HCT116 (cell line): ENCODE data around the gene GMIP. TPM values are rescaled to one million over a fixed set of nuclear protein-coding genes. Genes with fewer than 3 reads are reported as not detected.

Source experiments
- ATAC-seq: fragments of 200-7000 bp; cut with Tn5 transposase; 2 replicates; pipeline ENCODE4 v1.9.1; 2020; ENCODE audit warnings: mild to moderate bottlenecking, moderate library complexity
- BruUV-seq: library from RNA; stranded (reverse); fragments of 400-500 nt; replicated peaks from 2 replicates; lab custom pipeline; 2021; lab: Mats Ljungman, UMichigan
- CTCF ChIA-PET: fragments of 300-600 bp; sonication (Branson Sonifier 250); formaldehyde crosslinking; loops from one replicate; lab custom pipeline; 2021; ENCODE audit warnings: antibody characterized with exemption; lab: Charles Lee
- POLR2A ChIA-PET: fragments of 300-600, 350-600 bp; sonication (Branson Sonifier 250); formaldehyde crosslinking; loops from one replicate; lab custom pipeline; 2021; ENCODE audit warnings: antibody characterized with exemption; lab: Charles Lee
- RAD21 ChIA-PET, 2 experiments: fragments of 300-600 bp; sonication (Branson Sonifier 250); formaldehyde crosslinking; loops; one replicate each; lab custom pipeline; 2023; ENCODE audit warnings: low total read pairs in 2 of 2; ENCODE audit not compliant: uncharacterized antibody in 2 of 2, unreplicated experiment in 2 of 2, low non-redundant PET in 1 of 2; lab: Charles Lee
- DNase-seq: peaks from one replicate; pipeline ENCODE4 v3.0.0-alpha.2; 2010; ENCODE audit warnings: low read depth, low spot score
- H2AFZ ChIP-seq: fragments of 200-600 bp; shearing (Covaris generic), sonication (generic); 2 replicates; pipeline ENCODE4 v1.6.1; 2017; ENCODE audit warnings: low read depth, mixed run types, mixed read lengths, antibody characterized with exemption, low read length; ENCODE audit not compliant: poor library complexity, severe bottlenecking
- H3K27ac ChIP-seq: 2 replicates; pipeline ENCODE4 v1.5.1; 2012; ENCODE audit warnings: low read depth, low read length
- H3K27me3 ChIP-seq: fragments of 200-600 bp; sonication (generic); 2 replicates; pipeline ENCODE4 v1.6.1; 2016; ENCODE audit warnings: mixed run types, low read length, mixed read lengths; ENCODE audit not compliant: insufficient read depth
- H3K36me3 ChIP-seq, 2 experiments: fragments of 200-500 bp in 1 of 2; fragments of 200-600 bp in 1 of 2; sonication (Bioruptor generic) in 1 of 2; sonication (generic) in 1 of 2; 2 replicates each; pipeline versions ENCODE4 v1.5.1 to v1.6.1; 2014 to 2016; ENCODE audit warnings: low read length in 2 of 2, inconsistent platforms in 1 of 2, mixed read lengths in 1 of 2, mixed run types in 1 of 2; ENCODE audit not compliant: insufficient read depth in 2 of 2, control insufficient read depth in 1 of 2
- H3K4me1 ChIP-seq, 2 experiments: fragments of 200-600 bp in 1 of 2; sonication (generic) in 1 of 2; 2 replicates each; pipeline versions ENCODE4 v1.5.1 to v1.6.1; 2012 to 2017; ENCODE audit warnings: low read length in 2 of 2, inconsistent platforms in 1 of 2, mild to moderate bottlenecking in 1 of 2, mixed read lengths in 1 of 2, mixed run types in 1 of 2, moderate library complexity in 1 of 2; ENCODE audit not compliant: insufficient read depth in 2 of 2, control insufficient read depth in 1 of 2
- H3K4me2 ChIP-seq: fragments of 200-600 bp; sonication (generic); 2 replicates; pipeline ENCODE4 v1.6.1; 2017; ENCODE audit warnings: mixed run types, low read length, mixed read lengths
- H3K4me3 ChIP-seq, 2 experiments: fragments of 200-600 bp in 1 of 2; sonication (generic) in 1 of 2; replicated peaks in 1 of 2; 2 replicates each; pipeline ENCODE4 v1.5.1; 2011 to 2016; ENCODE audit warnings: low read length in 2 of 2, control low read depth in 1 of 2, low read depth in 1 of 2, mild to moderate bottlenecking in 1 of 2, mixed read lengths in 1 of 2, mixed run types in 1 of 2
- H3K79me2 ChIP-seq: fragments of 200-600 bp; sonication (generic); 2 replicates; pipeline ENCODE4 v1.6.1; 2017; ENCODE audit warnings: mild to moderate bottlenecking, mixed run types, low read length, moderate library complexity, mixed read lengths; ENCODE audit not compliant: insufficient read depth
- H3K9ac ChIP-seq: fragments of 200-600 bp; sonication (generic); 2 replicates; pipeline ENCODE4 v1.6.1; 2016; ENCODE audit warnings: low read length, mixed read lengths
- H3K9me2 ChIP-seq: fragments of 200-600 bp; sonication (generic), shearing (Covaris generic); 2 replicates; pipeline ENCODE4 v1.6.1; 2017; ENCODE audit warnings: mixed run types, mild to moderate bottlenecking, moderate library complexity; ENCODE audit not compliant: insufficient read depth
- H3K9me3 ChIP-seq, 2 experiments: fragments of 200-500 bp in 1 of 2; fragments of 200-600 bp in 1 of 2; sonication (Bioruptor generic) in 1 of 2; sonication (generic) in 1 of 2; 2 replicates each; pipeline ENCODE4 v1.6.1; 2014 to 2017; ENCODE audit warnings: low read length in 2 of 2, mixed read lengths in 2 of 2, inconsistent platforms in 1 of 2, low read depth in 1 of 2, mild to moderate bottlenecking in 1 of 2, mixed run types in 1 of 2, moderate library complexity in 1 of 2; ENCODE audit not compliant: control insufficient read depth in 1 of 2, insufficient read depth in 1 of 2
- H4K20me1 ChIP-seq: fragments of 200-600 bp; sonication (generic), shearing (Covaris generic); 2 replicates; pipeline ENCODE4 v1.6.1; 2017; ENCODE audit warnings: mixed run types, mild to moderate bottlenecking, moderate library complexity; ENCODE audit not compliant: insufficient read depth
- CEBPB ChIP-seq: IDR thresholded peaks from 2 replicates; pipeline ENCODE4 v1.6.1; 2012; ENCODE audit warnings: low read depth
- CTCF ChIP-seq, 3 experiments: fragments of 200-600 bp in 1 of 3; sonication (generic) in 1 of 3; IDR thresholded peaks in 2 of 3; conservative IDR thresholded peaks in 1 of 3; 2 replicates each; pipeline ENCODE4 v1.5.1; 2012 to 2017; ENCODE audit warnings: low read depth in 2 of 3, low read length in 2 of 3, antibody characterized with exemption in 1 of 3, borderline replicate concordance in 1 of 3, control low read depth in 1 of 3, mild to moderate bottlenecking in 1 of 3, mixed read lengths in 1 of 3, mixed run types in 1 of 3, moderate library complexity in 1 of 3; ENCODE audit not compliant: insufficient read depth in 1 of 3
- EGR1 ChIP-seq: IDR thresholded peaks from 2 replicates; pipeline ENCODE4 v1.6.1; 2012; ENCODE audit warnings: low read depth
- ELF1 ChIP-seq: IDR thresholded peaks from 2 replicates; pipeline ENCODE4 v1.6.1; 2012; ENCODE audit warnings: low read depth, borderline replicate concordance
- EZH2 ChIP-seq: fragments of 200-600 bp; sonication (generic); IDR thresholded peaks from 2 replicates; pipeline ENCODE4 v1.6.1; 2017; ENCODE audit warnings: antibody characterized with exemption, mixed run types
- EZH2phosphoT487 ChIP-seq: fragments of 200-600 bp; IDR thresholded peaks from 2 replicates; pipeline ENCODE4 v1.6.1; 2018; ENCODE audit warnings: antibody characterized with exemption, borderline replicate concordance
- FOSL1 ChIP-seq: IDR thresholded peaks from 2 replicates; pipeline ENCODE4 v1.6.1; 2012; ENCODE audit warnings: low read depth
- MAX ChIP-seq: IDR thresholded peaks from 2 replicates; pipeline ENCODE4 v1.6.1; 2012
- RAD21 ChIP-seq: IDR thresholded peaks from 2 replicates; pipeline ENCODE4 v1.6.1; 2012; ENCODE audit warnings: low read depth, mild to moderate bottlenecking
- REST ChIP-seq: IDR thresholded peaks from 2 replicates; pipeline ENCODE4 v1.6.1; 2012; ENCODE audit warnings: low read depth
- SP1 ChIP-seq: IDR thresholded peaks from 2 replicates; pipeline ENCODE4 v1.6.1; 2012; ENCODE audit warnings: low read depth
- SRF ChIP-seq: IDR thresholded peaks from 2 replicates; pipeline ENCODE4 v1.6.1; 2012; ENCODE audit warnings: low read depth
- TCF7L2 ChIP-seq: IDR thresholded peaks from 2 replicates; pipeline ENCODE4 v1.7.0; 2011; ENCODE audit warnings: borderline replicate concordance, inconsistent platforms; ENCODE audit not compliant: insufficient read depth, insufficient read length; ENCODE audit errors: extremely low read depth
- ZBTB33 ChIP-seq: IDR thresholded peaks from 2 replicates; pipeline ENCODE4 v1.6.1; 2011; ENCODE audit warnings: mild to moderate bottlenecking, low read length, moderate library complexity; ENCODE audit not compliant: insufficient replicate concordance; ENCODE audit errors: extremely low read depth
- ZFX ChIP-seq: fragments of 450-650 bp; IDR thresholded peaks from 2 replicates; pipeline ENCODE4 v1.6.1; 2017
- ZNF274 ChIP-seq: fragments of 200-500 bp; sonication (Bioruptor generic); IDR thresholded peaks from 2 replicates; pipeline ENCODE4 v1.6.1; 2014; ENCODE audit warnings: mild to moderate bottlenecking, low read depth, low read length, inconsistent platforms
- intact Hi-C: fragments of 100-400 bp; cut with micrococcal nuclease; formaldehyde crosslinking; loops from 2 replicates; pipeline ENCODE4 v1.10.0; 2022
- total RNA-seq: library from RNA; stranded (reverse); gene quantifications from one replicate; pipeline ENCODE4 v1.2.1, GENCODE V29; 2021; ENCODE audit not compliant: unreplicated experiment

The GMIP gene
- total RNA-seq, 1 experiment from 2014 or later: 16.3 TPM

GRCh38 chr19:19582471-19582870, 61.0 kb downstream of the GMIP start:
- H3K36me3 ChIP-seq: no peaks in the 10 kb centered on the region
- ATAC-seq (no peak), DNase-seq (no peak)
- H4K20me1 ChIP-seq: no peaks in the 10 kb centered on the region
- no peak for TF ChIP-seq EZH2phosphoT487
- no peak for TF ChIP-seq SP1
- no peak for TF ChIP-seq ELF1
- no peak for TF ChIP-seq RAD21
- no peak for TF ChIP-seq FOSL1
- TF ChIP-seq EGR1: no peak
- TF ChIP-seq ZNF274: no peak
- TF ChIP-seq EZH2: no peak
- no peak for TF ChIP-seq CTCF (IDR thresholded peaks at IDR 0.05 in 2 of 3, conservative IDR thresholded peaks at IDR 0.05 in 1 of 3; ENCODE audit: borderline replicate concordance in 1 of 3, insufficient read depth in 1 of 3, low read depth in 2 of 3, low read length in 2 of 3)
- TF ChIP-seq REST: no peak
- TF ChIP-seq SRF: no peak
- no peak for TF ChIP-seq ZBTB33
- no peak for TF ChIP-seq MAX
- TF ChIP-seq CEBPB: no peak
- no peak for TF ChIP-seq ZFX
- TF ChIP-seq TCF7L2: no peak
- no peaks in the 10 kb centered on the region for H3K27me3 ChIP-seq
- no TSS peak for BruUV-seq
- POLR2A ChIA-PET: no interaction called here
- no peak overlapping the region for H2AFZ ChIP-seq
- RAD21 ChIA-PET: no interaction called here
- H3K9ac ChIP-seq: no peak overlapping the region
- no peak overlapping the region for H3K27ac ChIP-seq
- no peak overlapping the region for H3K4me3 ChIP-seq
- H3K4me1 ChIP-seq: peaks cover 0 to under 1% of the 10 kb centered on the region in 2 experiments; a peak in 1 of 4 replicates
- H3K79me2 ChIP-seq: no peaks in the 10 kb centered on the region
- no peak overlapping the region for H3K4me2 ChIP-seq
- CTCF ChIA-PET: no interaction called here
- no peaks in the 10 kb centered on the region for H3K9me3 ChIP-seq
- no peaks in the 10 kb centered on the region for H3K9me2 ChIP-seq
- intact Hi-C loops: no loop called here
